NCI-H524 (cell line): ENCODE data around the gene DNALI1.

Source experiments
- DNase-seq, 2 experiments: peaks; one replicate each; lab custom pipeline; 2025; lab: John Stamatoyannopoulos, UW

DNALI1 gene

GRCh38 chr1:37601441-37601840 is 44.7 kb downstream of the DNALI1 start:
- no peak for DNase-seq

GRCh38 chr1:37602750-37603694 is 46.3 kb downstream of the DNALI1 start:
- DNase-seq, result peak; percentile 5 to 62

GRCh38 chr1:37605061-37605650 is 48.4 kb downstream of the DNALI1 start:
- no peak for DNase-seq

DNA sequence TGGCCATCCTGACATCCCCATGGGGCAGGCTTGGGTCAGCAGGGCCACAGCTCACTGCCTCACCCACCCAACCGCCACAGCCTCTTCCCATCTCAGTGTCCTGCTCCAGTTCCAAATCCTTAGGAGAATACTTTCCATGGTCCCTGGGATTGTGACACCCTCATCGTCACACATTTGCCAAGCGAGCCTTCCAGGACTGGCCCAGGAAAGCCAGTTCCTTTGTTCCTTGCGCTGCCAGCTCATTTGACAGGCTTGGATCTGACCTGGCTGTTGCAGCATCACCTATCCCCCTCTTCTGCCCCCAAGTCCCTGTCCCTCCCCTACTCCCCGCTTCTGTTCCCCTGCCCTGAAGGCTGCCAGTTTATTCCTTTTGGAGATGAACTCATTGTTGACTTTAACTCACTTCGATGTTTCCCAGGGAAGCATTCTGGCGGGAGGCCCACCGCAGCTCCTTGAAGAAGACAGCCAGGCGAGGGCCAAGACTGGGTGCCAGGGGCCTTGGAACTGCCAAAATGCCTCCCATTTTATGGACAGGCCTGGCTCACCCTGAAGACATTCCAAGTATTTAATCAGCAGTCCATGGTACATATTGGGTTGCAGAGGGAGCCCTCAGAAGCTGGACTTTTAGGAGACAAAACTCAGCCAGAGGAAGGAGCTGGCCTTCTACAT is 49.2 kb downstream of the DNALI1 start:
- no peak for DNase-seq

GRCh38 chr1:37606481-37607263 is 49.9 kb downstream of the DNALI1 start:
- DNase-seq, result no peak

DNA sequence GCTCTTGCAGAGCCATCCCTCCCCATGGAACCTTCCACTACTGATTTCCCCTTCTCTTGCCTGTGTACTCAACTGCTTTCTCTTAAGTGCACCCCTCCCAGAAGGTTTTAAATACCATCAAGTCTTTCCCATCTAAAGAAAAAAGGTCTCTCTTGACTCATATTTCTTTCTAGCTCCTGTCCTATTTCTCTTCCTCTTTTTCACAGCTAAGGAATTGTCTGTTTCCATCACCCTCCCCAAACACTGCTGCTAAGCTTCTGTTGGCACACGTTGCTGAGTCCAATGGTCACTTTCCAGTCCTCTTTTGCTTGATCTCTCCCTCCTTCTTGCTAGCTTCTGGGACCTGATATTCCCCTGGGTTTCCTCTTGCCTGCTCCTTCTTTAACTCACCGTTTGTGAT is 52.3 kb downstream of the DNALI1 start:
- no peak for DNase-seq

GRCh38 chr1:37609994-37610393 is 53.3 kb downstream of the DNALI1 start:
- DNase-seq, result no peak

DNA sequence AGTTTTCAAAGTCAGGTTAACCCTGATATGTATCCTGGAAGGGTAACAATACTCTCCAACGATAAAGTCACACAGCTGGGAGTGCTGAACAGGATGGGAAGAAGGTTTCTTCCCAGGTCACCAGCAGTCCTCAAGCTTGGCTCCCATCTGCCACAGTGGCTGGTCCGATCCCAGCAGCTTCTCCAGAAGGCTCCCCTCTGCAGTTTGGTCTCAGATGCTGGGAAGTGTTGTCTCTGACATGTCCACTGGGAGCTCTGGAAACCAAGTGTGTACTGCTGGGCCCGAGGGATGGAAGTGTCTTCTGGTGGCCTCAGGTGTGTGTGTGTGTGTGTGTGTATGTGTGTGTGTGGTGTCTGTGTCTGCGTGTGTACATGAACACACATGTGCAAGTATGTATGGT is 55.4 kb downstream of the DNALI1 start:
- no peak for DNase-seq

DNA sequence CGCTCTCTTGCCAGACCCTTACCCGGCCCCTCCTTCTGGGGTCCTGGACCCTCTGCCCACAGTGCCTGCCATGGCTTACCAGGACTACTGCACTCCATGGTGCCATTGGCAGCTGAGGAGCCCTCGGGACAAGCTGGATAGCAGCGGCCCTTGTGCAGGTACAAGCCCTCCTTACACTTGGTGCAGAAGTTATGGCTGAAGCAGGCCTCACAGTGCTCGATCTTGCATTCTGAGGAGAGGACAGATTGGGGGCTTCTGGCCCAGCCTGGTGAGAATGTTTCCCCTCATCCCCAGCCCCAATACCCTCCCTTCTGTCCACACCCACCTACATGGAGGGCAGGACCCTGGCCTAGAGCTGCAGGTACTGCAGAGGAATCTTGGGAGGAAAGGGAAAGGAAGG is 57.4 kb downstream of the DNALI1 start:
- no peak for DNase-seq

DNA sequence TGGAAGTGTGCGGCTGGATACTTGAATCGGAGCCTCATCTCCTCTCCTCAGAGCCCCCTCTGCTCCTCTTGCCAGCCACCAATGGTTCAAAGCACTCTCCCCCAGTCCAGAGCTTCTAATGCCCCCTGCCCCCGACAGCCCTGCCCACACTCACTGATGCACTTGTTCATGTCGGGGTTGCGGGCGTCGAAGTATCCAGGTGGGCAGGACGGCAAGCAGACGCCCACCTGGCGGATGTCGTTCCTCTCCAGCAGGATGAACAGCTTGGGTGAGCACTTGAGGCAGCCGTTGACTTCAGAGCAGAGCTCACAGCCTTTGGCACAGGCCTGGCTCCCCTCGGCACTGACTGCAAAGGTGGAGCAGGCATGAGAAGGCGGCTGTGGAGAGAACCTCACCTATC is 59.6 kb downstream of the DNALI1 start:
- peak; percentile 45 to 64 for DNase-seq
